Measurements from ENCODE around the gene APBB2.
A peak's percentile ranks its signal among the peaks of the same experiment; 100 is the strongest.

Gene APBB2

DNA sequence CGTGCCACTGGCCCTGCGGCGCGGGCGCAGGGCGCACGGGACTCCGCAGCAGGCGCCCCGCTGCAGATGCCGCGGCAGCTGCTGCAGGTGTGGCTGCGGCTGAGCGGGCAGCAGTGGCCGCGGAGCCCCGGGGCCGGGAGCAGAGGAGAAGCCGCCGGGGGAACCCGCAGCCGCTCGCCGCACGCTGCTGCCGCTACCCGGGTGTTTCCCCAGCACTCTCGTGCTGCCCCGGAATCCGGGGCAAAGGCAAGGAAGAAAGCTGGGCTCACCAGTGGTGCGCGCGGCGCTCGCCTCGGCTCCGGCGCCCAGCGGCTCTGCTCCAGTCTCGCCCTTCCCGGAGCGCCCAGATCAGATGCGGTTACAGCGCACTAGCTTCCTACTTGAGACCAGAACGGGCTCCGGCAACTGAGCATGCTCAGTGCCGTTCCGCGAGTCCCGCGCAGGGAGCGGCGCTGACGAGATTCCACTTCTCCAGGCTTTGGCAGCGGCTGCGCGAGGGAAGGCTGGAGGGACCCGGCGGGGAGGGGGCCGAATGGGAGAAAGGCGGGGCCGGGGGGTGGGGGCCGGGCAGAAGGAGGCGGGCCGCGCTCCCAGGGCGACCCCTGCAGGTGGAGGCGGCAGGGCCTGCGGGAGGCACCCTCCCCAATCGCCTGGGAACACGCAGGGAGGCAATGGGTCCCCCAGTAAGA, at the start of gene APBB2:
Gene APBB2 (minus strand): TSS at position 407 of the 689 bp plus-strand sequence. CDS start 181,288 bp downstream, outside the sequence.
- peak; percentile 25 to 34 for DNase-seq

DNA sequence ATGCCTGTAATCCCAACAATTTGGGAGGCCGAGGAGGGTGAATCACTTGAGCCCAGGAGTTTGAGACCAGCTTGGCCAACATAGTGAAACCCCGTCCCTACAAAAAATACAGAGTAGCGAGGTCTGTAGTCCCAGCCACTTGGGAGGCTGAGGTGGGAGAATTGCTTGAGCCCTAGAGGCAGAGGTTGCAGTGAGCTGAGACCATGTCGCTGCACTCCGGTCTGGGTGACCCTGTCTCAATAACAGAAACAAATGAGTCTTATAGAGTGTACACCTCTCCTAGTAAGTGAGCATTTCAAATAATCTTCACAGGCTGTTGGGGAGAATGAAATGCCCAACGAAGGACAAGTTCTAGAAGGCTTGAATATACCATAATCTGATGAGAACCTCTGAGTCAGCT, 47.9 kb upstream of the APBB2 start:
- no peak for DNase-seq

DNA sequence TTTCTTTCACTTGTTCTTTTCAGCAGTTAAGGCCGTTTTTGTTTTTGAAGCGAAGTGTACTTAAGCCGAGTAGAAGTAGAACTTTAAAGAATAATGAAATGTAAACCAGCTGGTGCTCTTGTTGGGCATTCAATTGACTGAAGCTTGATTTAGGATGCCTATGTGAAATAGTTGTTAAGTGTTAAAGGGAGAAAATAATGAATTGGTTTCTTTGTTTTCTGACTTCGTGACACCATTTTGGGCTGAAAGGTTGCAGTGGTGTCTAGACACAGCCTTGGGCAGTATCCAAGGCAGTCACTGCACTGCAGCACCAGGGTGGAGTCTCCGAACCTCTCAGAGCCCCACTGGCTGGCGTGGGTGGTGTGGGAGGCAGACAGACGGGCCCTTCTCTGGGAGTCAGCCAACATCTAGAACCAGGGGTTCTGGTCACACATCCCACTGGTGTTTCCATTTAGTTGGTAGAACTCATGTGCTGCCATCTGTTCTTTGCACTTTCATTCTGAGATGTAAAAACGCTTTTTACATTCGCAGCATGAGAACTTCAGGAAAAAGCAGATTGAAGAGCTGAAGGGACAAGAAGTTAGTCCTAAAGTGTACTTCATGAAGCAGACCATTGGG, 45.9 kb upstream of the APBB2 start:
- no peak for DNase-seq

DNA sequence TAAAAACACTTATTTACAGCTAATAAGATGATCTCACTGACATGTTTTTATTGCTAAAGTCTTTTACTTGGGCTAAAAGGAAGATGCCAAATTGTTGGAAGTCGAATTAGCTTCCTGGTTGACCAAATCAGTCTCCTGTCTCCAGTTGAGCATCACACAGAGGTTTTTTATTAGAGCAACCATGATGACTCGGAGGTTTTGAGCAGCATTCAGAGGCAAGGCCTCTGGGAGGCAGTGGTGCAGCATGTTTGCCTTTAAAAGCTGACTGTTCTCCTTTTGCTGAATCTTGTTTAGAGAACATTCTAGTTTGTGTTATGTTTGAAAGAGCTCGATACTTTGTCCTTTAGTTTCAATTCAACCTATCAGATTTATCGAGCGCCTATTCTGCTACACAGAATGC, 44.4 kb upstream of the APBB2 start:
- DNase-seq: no peak

DNA sequence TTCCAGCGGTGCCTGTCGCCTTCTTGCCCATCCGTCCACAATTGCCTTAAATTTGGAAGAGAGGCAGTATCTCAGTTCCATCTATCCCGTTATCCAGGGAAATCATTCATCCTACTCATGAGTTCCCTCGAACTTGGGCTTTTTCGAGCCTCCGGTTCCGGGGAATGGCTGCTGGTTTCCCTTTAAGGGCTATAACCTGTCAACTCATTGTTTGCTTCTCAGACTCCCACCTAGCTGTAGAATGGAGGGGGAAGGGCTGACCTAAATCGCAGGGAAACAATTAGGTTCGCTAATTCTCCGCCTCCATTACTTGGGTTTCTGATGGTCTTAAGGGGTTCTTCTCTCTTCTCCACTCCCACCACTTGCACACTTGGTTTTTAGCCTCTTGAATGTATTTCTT, 43.6 kb upstream of the APBB2 start:
- no peak for DNase-seq

DNA sequence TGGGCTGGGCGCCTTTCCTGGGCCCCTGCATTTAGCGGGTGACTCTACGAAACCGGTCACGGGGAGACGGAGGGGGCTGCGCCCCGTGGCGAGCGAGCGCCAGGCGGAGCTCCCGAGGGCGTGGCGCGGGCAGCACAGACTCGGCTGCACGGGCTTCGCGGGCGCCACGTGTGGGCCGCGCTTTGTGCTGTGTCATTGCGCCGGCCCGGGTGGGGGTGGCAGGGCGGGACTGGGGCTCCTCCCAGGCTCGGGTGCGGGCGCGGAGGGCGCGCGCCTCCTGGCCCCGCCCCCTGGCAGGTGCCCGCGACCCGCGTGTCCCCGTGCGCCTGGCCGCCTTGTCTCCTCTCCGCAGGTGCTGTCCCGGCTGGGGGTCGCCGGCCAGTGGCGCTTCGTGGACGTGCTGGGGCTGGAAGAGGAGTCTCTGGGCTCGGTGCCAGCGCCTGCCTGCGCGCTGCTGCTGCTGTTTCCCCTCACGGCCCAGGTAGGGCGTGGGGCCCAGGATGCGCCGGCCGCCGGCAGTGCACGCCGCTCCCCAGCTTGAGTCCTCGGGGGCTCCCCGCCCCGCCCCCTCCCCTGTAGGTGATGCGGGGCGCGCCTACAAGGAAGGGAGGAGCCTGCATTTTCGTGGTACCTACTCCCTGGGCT, 43.0 kb upstream of the APBB2 start:
- no peak for DNase-seq

DNA sequence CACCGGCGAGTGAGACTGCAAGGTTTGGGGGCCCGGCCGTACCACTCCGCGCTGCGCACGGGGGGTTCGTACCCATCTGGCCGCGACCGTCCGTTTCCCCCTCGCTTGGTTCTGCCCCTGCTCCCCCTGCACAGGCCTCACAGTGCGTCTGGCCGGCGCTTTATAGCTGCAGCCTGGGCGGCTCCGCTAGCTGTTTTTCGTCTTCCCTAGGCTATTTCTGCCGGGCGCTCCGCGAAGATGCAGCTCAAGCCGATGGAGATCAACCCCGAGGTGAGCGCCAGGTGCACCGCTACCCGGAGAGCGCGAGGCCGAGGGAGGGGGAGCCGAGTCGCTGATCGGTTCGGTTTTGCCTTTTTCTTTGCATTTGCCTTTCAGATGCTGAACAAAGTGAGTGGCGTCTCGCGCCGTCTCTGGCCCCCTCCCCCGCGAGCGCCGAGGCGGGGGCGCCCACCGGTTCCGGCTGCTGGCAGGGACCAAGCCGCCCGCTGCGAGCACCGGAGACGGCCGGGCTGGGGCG, 42.5 kb upstream of the APBB2 start, which contains the start of gene UCHL1:
Gene UCHL1 (plus strand): TSS at position 189 of the 517 bp plus-strand sequence. CDS start 49 bp downstream, at position 238.
- no peak for DNase-seq

DNA sequence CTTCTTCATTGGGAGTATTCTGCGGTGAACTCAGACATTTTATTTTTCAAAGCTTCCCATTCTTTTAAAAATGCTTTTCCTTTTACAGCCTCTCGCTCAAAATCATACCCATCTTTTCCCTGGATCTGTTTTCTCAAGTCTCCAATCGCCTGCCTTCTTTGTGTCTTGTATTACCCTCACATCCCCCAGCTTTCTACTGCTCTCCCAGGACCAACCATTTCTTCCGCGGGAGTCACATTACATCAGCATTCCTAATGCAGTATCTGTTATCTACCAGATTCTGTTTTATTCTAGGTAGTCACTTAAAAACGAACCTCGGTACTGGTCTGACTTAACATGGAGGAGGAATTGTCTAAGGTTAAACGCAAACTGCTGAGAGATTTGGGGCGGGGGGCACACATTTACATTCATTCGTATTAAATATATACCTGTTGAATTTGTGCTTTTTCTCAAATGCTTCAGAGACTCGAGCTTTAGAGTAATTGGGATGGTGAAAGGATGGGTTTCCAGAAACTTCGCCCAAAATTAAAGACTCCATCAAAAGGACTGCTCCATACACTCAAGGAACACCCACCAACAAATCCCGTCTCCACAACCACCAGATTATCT, 41.9 kb upstream of the APBB2 start:
- no peak for DNase-seq

DNA sequence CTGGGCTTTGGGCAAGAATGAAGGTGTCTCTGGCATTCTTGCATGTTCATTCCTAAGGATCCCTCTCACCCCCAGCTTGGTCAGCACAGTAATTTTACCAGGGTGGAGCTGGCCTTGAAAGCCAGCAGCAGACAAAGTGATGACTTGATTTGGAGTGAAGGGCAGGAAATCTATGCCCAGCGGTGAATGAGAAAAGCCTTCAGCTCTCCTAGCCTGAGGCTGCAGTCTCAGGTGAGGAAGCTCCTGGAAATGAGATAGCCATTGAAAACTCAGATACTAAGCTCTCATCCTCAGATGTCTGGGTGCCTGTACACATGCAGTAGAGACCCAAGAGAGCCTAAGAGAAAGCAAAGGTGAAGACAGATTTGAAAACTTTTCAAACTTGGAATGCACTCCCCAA, 31.6 kb upstream of the APBB2 start:
- no peak for DNase-seq

DNA sequence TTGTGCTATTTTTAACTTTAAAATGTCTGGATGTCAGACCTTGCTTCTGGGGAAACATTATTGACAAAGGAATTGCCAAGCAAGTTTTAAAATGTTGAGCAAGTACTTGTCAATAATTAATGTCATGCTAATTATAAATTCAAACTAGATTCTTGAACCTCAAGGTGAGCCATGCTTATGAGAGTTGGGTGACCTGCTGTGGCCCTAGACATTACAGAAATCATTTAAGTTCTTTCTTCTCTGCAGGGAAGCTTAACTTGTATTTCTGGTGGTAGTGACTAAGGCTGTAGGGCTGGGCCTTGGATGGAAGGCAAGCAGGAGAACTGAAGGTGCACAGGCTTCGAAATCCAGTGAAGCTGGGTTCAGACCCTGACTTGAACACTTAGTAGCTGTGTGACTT, 27.6 kb upstream of the APBB2 start:
- DNase-seq: no peak

DNA sequence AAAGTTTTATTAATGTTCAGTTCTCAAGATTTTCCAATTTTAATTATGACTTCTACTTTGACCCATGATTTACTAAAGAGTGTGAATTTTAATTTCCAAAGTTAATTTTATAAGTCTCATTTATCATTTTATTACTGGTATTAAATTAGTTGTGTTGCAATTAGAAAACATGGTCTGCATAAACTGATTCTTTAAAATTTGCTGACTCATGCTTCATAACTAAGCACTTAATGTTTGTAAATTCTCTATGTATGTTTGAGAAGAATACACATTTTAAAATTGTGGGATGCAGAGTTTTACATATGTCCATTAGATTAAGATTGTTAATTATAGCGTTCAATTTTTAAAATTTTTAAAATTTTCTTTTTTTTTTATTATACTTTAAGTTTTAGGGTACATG, 22.2 kb upstream of the APBB2 start:
- no peak for DNase-seq

DNA sequence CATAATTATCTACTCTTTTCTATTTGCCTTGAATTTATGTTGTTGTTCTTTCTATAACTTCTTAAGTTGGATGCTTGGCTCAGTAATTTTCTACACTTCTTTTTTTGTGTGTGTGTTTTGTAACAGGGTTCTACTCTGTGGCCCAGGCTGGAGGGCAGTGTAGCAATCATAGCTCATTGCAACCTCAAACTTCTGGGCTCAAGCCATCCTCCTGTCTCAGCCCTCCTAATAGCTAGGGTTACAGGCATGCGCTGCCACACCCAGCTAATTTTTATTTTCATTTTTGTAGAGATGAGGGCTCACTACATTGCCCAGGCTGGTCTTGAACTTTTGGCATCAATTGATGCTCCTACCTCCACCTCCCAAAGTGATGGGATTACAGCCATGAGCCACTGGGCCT, 21.7 kb upstream of the APBB2 start:
- DNase-seq: no peak

DNA sequence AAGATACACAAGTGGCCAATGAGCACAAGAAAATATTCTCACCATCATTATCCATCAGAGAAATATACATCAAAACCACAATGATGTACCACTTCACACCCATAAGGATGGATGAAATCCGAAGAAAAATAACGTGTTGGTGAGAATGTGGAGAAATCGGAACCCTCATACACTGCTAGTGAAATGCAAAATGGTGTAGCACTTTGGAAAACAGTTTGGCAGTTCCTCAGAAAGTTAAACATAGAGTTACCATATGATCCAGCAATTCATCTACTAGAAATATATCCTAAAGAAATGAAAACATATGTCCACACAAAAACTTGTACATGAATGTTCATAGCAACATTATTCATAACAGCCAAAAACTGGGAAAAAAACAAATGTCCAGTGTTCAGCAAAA, 18.5 kb upstream of the APBB2 start:
- no peak for DNase-seq

DNA sequence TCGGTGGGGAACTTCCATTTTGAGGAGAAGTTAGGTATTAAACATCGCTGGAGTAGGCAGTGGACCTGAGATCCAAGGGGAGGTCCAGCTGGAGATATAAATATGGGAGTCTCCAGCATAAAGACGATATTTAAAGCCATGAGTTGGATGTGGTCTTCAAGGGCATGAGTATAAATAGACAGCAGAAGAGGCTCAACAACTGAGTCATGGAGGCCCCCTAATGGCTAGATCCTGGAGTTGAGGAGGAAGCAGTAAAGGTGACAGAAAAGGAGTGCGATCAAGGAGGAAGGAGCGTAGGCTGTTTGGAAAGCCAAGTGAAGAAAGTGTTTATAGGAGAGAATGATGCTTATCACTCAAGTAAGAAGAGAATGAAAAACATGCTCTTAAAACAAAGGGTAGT, 18.1 kb upstream of the APBB2 start:
- DNase-seq: no peak

DNA sequence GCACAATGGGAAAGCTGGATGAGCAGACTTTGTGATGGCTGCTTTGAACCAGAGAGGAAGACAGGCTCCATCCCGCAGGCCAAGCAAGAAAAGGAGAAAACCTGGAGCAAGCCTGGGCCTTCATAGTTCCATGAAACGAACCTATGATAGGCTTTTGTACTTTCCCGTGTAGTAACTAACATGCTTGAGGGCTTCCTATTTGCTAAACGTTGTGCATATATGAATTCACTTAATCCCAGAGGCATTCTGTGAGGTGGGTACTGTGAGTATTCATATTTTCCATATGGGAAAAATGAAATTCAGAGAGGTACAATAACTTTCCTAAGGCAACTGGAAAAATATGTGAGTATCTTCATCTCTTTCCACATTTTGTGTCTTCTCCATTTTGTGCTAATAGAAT, 13.6 kb upstream of the APBB2 start:
- no peak for DNase-seq

DNA sequence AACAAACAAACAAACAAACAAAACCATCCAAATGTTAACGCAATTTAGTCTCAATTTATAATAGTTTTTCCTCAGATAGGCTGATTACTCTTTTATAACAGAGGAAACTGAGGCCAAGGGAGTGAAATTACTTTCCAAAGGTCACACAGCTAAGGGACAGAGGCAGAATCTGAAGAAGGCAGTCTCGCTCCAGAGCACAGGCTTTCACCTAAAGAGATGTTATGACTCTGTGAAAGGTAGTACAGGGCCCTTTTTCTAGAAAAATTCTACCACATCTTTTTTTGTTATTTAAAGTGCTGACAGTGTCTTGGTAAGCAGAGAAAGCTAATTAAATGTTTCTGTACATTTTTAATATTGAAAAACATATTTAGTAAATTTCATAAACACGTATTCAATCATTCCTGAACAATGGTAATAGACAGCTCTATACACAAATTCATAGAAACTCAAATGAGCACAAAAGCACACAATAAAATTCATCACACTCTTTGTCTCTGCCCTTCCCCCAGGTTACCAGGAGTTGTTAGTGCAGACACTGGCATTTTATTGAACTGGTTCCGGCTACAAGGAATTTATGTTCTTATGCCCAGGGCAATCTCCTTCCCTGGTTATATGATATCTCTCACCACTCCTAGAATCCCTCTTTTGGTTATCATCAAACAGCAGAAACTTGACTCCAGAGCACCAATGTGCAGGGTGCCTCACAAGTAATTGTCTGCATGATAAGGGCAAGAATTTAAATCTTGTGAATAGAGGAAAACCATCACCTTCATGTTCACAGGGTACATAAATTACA, 7.7 kb upstream of the APBB2 start:
- DNase-seq: no peak

DNA sequence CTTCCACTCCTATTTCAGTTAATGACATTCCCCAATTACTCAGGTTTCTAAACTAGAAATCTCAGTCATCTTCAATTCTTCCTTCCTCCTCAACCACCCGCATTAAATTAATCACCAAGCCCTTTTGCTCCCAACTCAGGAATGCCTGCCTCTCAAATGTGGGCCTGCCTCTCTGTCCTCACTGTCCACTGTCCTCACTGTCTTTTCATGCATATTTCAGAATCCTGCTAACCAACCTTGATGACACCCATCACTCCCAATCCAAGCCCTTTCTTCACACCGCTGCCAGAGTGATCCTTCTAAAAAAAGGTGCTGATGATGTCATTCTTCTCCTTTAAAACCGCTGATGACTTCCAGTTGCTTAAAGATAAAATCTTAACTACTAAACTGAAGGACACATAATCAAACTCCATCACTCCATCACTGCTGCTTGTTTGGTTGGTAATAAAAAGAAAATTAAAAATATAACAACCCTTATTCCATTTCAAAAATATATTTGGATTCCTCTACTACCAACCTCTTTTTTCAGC, 5.1 kb upstream of the APBB2 start:
- no peak for DNase-seq

DNA sequence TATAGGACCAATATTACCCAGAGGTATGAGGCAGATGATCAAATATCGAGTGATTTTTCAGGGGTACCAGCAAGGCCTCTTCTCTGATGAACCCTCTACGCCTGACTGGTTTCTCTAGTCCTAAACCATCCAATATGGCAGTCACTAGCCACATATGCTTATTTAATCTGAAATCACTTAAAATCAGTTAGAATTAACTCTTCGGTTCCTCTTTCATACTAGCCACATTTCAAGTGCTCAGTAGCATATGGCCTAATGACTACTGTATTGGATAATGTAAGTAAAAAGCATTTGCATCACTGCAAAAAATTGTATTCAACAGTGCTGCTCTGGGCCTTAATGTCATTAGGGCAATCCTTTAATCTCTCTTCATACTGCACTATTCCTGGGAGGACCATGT, 4.4 kb upstream of the APBB2 start:
- DNase-seq: no peak

DNA sequence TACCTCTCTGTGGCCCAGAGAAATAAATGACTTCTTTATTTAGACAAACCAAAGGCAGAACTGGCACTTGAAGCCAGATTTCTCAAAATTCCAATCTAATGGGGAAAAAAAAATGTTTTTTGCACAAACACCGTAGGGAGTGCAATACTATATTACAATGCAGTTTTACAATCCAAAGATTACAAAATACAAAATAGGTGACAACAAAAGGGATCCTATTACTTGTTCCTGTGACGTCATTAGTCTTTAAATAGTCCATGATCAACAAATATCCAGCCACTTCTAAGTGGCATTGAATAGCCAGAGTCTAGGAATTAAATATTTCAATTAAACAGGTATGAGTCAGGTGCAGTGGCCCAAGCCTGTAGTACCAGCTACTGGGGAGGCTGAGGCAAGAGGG, 3.0 kb upstream of the APBB2 start:
- DNase-seq: no peak

DNA sequence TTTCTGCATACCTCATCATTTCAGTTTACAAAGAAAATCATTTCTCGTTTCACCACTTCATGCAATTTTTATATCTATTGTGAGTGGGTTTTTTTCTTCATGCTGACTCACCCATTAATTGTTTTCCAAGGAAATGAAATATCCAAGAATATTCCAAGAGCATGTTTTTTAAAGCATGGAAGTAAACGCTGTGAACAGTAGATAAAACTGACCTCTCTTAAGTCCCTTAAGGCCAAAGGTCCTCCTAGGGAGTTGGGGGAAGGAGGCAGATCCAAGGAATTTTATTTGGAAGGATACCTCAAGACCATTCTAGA, 2.6 kb upstream of the APBB2 start:
- DNase-seq: no peak

DNA sequence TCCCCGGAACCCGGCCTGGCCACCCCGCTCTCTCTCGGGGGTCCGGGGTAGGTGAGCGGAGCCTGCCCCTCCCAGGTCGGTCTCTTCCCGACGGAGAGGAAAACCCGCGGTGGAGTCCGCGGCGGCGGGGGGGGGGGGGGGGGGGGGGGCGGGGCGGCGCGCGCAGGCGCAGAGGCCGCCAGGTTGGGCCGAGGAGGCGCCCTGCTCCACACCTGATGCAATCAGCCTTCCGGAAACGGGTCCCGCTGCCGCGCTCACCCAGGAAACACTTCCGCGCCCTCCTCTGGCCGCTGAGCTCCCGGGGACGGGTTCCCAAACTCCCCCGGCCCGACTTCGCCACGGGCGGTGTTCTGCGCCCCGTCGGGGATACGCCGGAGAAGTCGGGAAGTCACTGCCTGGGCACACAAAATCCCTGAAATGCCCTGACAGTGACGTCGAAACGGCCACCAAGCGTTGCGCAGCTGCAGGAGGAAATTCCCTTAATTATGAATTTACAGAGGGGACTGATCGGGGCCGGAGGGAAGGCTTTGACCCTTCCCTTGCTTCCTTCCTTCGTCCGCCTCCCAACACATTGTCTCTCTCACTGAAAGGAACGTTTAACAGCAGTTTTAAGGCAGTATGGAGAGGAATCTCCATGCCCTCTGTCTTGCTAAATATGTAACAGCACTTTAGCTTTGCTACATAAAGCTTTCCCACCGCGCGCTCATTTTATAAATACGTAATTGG, 2.1 kb upstream of the APBB2 start:
- DNase-seq: peak; percentile 17 to 24

DNA sequence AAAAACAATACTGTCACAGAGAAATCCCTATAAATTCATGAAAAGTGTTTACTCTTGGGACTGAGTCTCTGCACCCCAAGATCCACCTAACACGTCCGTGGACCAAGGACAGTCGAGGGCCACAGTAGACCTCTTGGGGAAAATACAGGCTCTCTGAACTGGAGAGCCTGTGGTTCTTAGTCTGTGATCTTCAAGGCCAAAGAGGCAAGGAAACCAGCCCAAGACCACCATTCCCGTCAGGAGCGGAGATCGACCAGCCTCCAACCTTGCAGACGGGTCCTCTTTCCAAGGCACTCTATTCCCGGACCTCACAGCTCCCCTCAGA, 1.6 kb upstream of the APBB2 start:
- no peak for DNase-seq
